Fibroblast of pulmonary artery (primary cell): Measurements from ENCODE around the gene CTNNA3.

Experiments
- DNase-seq: peaks from one replicate; pipeline ENCODE4 v3.0.0-alpha.2; 2010; ENCODE audit warnings: low read depth
- H3K4me3 ChIP-seq: replicated peaks from 2 replicates; pipeline ENCODE4 v1.5.1; 2011; ENCODE audit warnings: low read depth, mild to moderate bottlenecking, control low read depth, low read length, moderate library complexity
- CTCF ChIP-seq: IDR thresholded peaks from 2 replicates; pipeline ENCODE4 v1.5.1; 2011; ENCODE audit warnings: mild to moderate bottlenecking, control low read depth, low read length, inconsistent platforms; ENCODE audit errors: missing control alignments

The CTNNA3 gene

GRCh38 chr10:66398669-66399068 lies 1297.3 kb downstream of the CTNNA3 start:
- no peak for TF ChIP-seq CTCF
- no peak overlapping the region for H3K4me3 ChIP-seq
- no peak for DNase-seq

GRCh38 chr10:66394342-66395063 lies 1301.5 kb downstream of the CTNNA3 start:
- TF ChIP-seq CTCF: no peak
- H3K4me3 ChIP-seq: no peak overlapping the region
- no peak for DNase-seq

GRCh38 chr10:66390926-66391325 lies 1305.1 kb downstream of the CTNNA3 start:
- no peak for TF ChIP-seq CTCF
- no peak overlapping the region for H3K4me3 ChIP-seq
- DNase-seq: no peak

- DNase-seq: no peak
Measured at GRCh38 chr10:66381045-66381444, 1315.0 kb downstream of the CTNNA3 start.

GRCh38 chr10:66378117-66378876 lies 1317.7 kb downstream of the CTNNA3 start:
- DNase-seq: no peak
- no peak for TF ChIP-seq CTCF
- H3K4me3 ChIP-seq: no peak overlapping the region

More at GRCh38 chr10:66381045-66381444, 1315.0 kb downstream of the CTNNA3 start:
- H3K4me3 ChIP-seq: no peak overlapping the region
- TF ChIP-seq CTCF: no peak

- TF ChIP-seq CTCF: no peak
- no peak for DNase-seq
- no peak overlapping the region for H3K4me3 ChIP-seq
Measured at GRCh38 chr10:66368146-66368545, 1327.8 kb downstream of the CTNNA3 start.

GRCh38 chr10:66366163-66366562 lies 1329.8 kb downstream of the CTNNA3 start:
- no peak for DNase-seq
- no peak overlapping the region for H3K4me3 ChIP-seq
- no peak for TF ChIP-seq CTCF
